PC-3 (cell line): ENCODE results near the gene TEX13B.

Experiments used
- EZH2phosphoT487 ChIP-seq: fragments of 300-600 bp; sonication (generic); IDR thresholded peaks from 2 replicates; pipeline ENCODE4 v1.6.1; 2018; ENCODE audit warnings: mild to moderate bottlenecking, antibody characterized with exemption, low read length, borderline replicate concordance
- TF ChIP-seq, protein P1 (sequence below): fragments of 300-600 bp; sonication (generic); conservative IDR thresholded peaks from 2 replicates; pipeline ENCODE4 v1.5.1; 2017; ENCODE audit warnings: antibody characterized with exemption, low read depth, mild to moderate bottlenecking, low read length

DNA sequence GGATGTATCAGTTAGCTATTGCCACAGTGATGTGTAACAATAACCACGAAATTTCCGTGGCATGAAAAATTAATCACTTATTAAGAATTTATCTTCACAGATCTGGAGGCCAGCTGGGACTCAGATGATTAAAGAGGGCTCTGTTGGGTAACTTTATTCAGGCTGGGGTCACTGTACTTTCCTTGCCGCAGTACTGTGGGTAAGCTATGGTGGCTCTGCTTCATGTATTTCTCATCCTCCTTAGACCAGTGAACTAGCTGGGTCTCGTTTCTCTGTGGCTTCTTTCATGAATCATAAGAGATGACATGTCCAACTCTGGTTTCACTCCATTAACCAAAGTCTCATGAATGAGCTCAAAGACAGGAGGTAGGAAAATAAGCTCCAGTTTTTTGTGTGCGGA is 13.5 kb downstream of the TEX13B start:
- TF ChIP-seq EZH2phosphoT487: no peak
- TF ChIP-seq, protein P1, sequence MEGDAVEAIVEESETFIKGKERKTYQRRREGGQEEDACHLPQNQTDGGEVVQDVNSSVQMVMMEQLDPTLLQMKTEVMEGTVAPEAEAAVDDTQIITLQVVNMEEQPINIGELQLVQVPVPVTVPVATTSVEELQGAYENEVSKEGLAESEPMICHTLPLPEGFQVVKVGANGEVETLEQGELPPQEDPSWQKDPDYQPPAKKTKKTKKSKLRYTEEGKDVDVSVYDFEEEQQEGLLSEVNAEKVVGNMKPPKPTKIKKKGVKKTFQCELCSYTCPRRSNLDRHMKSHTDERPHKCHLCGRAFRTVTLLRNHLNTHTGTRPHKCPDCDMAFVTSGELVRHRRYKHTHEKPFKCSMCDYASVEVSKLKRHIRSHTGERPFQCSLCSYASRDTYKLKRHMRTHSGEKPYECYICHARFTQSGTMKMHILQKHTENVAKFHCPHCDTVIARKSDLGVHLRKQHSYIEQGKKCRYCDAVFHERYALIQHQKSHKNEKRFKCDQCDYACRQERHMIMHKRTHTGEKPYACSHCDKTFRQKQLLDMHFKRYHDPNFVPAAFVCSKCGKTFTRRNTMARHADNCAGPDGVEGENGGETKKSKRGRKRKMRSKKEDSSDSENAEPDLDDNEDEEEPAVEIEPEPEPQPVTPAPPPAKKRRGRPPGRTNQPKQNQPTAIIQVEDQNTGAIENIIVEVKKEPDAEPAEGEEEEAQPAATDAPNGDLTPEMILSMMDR: no peak
